ENCODE data around the gene MAG. TPM values are rescaled to one million over a fixed set of nuclear protein-coding genes. Genes with fewer than 3 reads are reported as not detected.

Gene MAG
- total RNA-seq, 1 experiment from 2014 or later, result 0.50 TPM

DNA sequence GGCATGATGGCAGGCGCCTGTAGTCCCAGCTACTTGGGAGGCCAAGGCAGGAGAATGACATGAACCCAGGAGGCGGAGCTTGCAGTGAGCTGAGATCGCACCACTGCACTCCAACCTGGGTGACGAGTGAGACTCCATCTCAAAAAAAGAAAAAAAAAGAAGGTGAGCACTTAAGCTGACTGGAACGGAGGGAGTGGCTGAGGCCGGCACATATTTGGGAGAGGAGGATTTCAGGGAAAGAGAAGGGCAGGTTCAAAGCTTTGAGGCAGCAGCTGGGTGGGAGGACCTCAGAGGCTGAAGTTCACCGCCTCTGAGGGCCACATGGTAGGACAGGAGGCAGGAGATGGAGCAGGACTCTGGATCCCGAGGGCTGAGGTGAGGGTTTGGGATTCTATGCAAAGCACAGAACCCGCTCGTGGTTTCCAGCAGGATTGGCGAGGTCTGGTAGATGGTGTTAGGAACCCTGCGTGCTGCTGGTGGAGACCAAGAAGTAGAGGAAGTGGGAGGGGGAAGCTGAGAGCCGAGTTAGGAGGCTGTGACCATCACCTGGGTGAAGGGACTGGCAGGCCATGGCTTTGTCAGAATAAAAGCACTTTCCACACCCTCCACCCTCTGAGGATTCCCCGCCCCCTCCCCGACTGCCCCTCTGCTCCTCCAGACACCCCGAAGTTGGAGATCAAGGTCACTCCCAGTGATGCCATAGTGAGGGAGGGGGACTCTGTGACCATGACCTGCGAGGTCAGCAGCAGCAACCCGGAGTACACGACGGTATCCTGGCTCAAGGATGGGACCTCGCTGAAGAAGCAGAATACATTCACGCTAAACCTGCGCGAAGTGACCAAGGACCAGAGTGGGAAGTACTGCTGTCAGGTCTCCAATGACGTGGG, 45.4 kb downstream of the MAG start:
- Histone ChIP-seq H3K9me3 (replicated peaks) (no peaks in the 10 kb centered on the region), H3K4me3 (no peak overlapping the region), H3K27ac (no peak overlapping the region), H3K36me3 (no peaks in the 10 kb centered on the region), H3K4me1 (replicated peaks) (no peaks in the 10 kb centered on the region), H3K27me3 (replicated peaks) (no peaks in the 10 kb centered on the region)
- DNase-seq (ENCODE audit: low read depth in 1 of 2, low spot score in 2 of 2), result no peak

DNA sequence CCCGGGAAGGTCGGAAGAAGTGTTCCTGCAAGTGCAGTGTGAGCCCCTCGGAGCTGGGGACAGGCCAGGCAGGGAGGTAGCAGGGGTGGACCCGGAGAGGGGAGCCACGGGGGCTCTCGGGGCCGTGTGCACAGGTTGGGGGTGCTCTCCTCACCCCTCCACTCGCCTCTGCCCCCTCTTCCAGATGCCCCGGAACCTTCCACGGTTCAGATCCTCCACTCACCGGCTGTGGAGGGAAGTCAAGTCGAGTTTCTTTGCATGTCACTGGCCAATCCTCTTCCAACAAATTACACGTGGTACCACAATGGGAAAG, 46.0 kb downstream of the MAG start:
- H3K36me3 ChIP-seq, result no peaks in the 10 kb centered on the region
- H3K27me3 ChIP-seq (replicated peaks), result no peaks in the 10 kb centered on the region
- no peaks in the 10 kb centered on the region for H3K4me1 ChIP-seq (replicated peaks)
- H3K9me3 ChIP-seq (replicated peaks), result no peaks in the 10 kb centered on the region
- H3K4me3 ChIP-seq, result no peak overlapping the region
- no peak for DNase-seq (ENCODE audit: low read depth in 1 of 2, low spot score in 2 of 2)
- no peak overlapping the region for H3K27ac ChIP-seq

DNA sequence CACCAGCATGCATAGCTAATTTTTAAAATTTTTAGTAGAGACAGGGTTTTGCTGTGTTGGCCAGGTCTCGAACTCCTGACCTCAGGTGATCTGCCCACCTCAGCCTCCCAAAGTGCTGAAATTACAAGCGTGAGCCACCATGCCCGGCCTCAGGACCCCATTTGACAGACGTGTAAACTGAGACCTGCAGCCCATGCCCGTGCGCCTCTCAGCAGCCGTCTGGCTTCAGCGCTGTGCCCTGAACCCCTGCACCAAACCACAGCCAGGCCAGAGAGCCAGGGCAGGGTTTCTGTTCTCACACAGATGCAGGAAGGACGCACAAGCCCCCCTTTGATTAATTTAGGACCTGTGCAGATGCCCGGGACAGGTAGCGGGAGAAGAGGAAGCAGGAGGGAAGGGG, 48.5 kb downstream of the MAG start:
- Histone ChIP-seq H3K4me1 (replicated peaks) (no peaks in the 10 kb centered on the region), H3K27me3 (replicated peaks) (no peaks in the 10 kb centered on the region), H3K36me3 (no peaks in the 10 kb centered on the region), H3K27ac (no peak overlapping the region), H3K9me3 (replicated peaks) (no peaks in the 10 kb centered on the region), H3K4me3 (no peak overlapping the region)
- DNase-seq (ENCODE audit: low read depth in 1 of 2, low spot score in 2 of 2), result no peak

DNA sequence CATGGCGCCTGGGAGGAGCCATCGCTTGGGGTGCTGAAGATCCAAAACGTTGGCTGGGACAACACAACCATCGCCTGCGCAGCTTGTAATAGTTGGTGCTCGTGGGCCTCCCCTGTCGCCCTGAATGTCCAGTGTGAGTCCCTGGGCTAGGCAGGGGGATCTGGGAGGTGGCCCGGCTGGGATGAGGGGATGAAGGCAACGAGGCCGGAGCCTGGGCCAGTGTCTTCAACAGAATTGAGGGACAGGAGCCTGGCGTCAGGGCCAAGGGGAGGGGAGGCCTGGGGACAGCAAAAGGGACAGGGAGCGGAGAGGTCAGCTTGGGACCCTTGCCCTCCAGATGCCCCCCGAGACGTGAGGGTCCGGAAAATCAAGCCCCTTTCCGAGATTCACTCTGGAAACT, 49.0 kb downstream of the MAG start:
- Histone ChIP-seq H3K9me3 (replicated peaks) (no peaks in the 10 kb centered on the region), H3K4me3 (no peak overlapping the region), H3K36me3 (no peaks in the 10 kb centered on the region), H3K4me1 (replicated peaks) (no peaks in the 10 kb centered on the region), H3K27ac (no peak overlapping the region), H3K27me3 (replicated peaks) (no peaks in the 10 kb centered on the region)
- DNase-seq (ENCODE audit: low read depth in 1 of 2, low spot score in 2 of 2), result no peak

DNA sequence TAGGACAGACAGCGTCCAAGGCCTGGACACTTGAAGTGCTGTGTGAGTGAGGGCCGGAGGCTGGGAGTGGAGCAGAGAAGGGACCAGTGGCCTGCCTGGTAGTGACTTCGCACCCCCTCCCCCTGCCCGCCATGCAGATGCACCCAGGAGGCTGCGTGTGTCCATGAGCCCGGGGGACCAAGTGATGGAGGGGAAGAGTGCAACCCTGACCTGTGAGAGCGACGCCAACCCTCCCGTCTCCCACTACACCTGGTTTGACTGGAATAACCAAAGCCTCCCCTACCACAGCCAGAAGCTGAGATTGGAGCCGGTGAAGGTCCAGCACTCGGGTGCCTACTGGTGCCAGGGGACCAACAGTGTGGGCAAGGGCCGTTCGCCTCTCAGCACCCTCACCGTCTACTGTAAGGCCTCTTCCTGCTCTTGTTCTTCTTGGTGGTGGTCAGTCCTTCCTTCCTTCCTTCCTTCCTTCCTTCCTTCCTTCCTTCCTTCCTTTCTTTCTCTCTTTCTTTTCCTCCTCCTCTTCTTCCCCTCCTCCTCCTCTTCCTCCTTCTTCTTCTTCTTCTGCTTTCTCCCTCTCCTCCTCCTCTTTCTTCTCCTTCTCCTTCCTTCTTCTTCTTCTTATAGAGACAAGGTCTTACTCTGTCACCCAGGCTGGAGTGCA, 49.7 kb downstream of the MAG start:
- H3K4me1 ChIP-seq (replicated peaks), result no peaks in the 10 kb centered on the region
- no peaks in the 10 kb centered on the region for H3K9me3 ChIP-seq (replicated peaks)
- no peak overlapping the region for H3K27ac ChIP-seq
- DNase-seq (ENCODE audit: low read depth in 1 of 2, low spot score in 2 of 2), result no peak
- H3K4me3 ChIP-seq, result no peak overlapping the region
- no peaks in the 10 kb centered on the region for H3K27me3 ChIP-seq (replicated peaks)
- no peaks in the 10 kb centered on the region for H3K36me3 ChIP-seq

DNA sequence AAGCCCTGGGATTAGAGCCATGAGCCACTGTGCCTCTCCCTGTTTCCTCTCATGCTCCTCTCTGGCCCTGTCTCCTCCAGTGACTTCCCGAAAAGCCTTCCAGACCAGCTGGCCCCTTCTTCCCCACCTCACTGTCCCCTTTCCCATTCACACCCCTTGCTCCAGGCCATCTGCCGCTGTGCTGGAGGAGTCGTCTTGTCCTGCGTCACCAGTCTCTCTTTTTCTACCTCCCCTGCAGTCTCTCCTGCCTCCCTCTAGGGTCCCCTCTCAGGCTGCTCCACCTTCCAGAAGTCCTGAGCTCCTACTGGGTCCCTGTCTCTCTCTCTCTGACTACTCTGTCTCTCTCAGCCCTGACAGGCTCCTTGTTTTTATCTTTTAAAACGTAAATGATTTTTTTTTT, 50.5 kb downstream of the MAG start:
- H3K27ac ChIP-seq, result no peak overlapping the region
- no peak for DNase-seq (ENCODE audit: low read depth in 1 of 2, low spot score in 2 of 2)
- H3K4me1 ChIP-seq (replicated peaks), result no peaks in the 10 kb centered on the region
- no peak overlapping the region for H3K4me3 ChIP-seq
- no peaks in the 10 kb centered on the region for H3K36me3 ChIP-seq
- no peaks in the 10 kb centered on the region for H3K27me3 ChIP-seq (replicated peaks)
- no peaks in the 10 kb centered on the region for H3K9me3 ChIP-seq (replicated peaks)

DNA sequence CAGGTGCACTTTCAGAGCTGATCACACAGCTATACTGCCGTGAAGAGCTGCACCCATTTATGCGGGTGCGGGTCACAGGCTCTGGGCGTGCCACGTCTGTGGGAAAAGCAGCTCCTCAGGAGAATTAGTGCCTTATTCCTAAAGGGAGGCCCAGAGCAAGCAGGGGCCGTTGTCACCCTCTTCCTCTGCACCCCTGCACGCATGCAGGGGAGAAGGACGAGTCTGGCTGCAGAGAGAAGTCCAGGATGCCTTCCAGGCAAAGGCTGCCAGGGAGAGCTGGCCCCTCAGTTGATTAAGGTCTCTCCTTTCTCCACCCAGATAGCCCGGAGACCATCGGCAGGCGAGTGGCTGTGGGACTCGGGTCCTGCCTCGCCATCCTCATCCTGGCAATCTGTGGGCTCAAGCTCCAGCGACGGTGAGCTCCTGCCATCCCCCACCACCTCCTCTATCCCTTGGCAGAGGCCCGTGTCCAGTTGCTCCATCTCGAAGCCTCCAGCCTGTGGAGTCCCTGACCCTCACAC, 52.6 kb downstream of the MAG start:
- Histone ChIP-seq H3K4me1 (replicated peaks) (no peaks in the 10 kb centered on the region), H3K9me3 (replicated peaks) (no peaks in the 10 kb centered on the region), H3K27me3 (replicated peaks) (no peaks in the 10 kb centered on the region), H3K4me3 (no peak overlapping the region), H3K27ac (no peak overlapping the region), H3K36me3 (no peaks in the 10 kb centered on the region)
- no peak for DNase-seq (ENCODE audit: low read depth in 1 of 2, low spot score in 2 of 2)

DNA sequence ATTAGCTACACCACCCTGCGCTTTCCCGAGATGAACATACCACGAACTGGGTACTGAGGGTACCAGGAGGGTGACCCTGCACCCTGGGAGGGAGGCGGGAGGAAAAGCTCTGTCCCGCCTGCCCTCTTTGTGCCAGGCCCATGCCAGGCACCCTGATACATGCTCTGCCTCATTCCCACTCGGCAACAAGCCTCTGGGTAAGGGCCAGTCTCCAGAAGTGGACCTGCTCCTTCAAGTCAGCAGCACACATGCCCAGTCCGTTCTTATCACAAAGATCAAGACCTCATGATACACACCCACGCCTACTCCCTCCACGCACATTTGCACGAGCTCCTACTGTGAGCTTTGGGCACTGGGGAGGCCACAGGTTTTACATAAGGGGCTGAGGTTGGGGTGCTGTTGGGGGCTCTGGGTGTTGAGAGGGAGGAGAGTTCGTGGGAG, 53.7 kb downstream of the MAG start:
- Histone ChIP-seq H3K36me3 (no peaks in the 10 kb centered on the region), H3K27me3 (replicated peaks) (peaks cover 5% of the 10 kb centered on the region; the same call in 1 of the 2 replicates), H3K4me3 (no peak overlapping the region), H3K27ac (no peak overlapping the region), H3K4me1 (replicated peaks) (no peaks in the 10 kb centered on the region), H3K9me3 (replicated peaks) (no peaks in the 10 kb centered on the region)
- no peak for DNase-seq (ENCODE audit: low read depth in 1 of 2, low spot score in 2 of 2)

DNA sequence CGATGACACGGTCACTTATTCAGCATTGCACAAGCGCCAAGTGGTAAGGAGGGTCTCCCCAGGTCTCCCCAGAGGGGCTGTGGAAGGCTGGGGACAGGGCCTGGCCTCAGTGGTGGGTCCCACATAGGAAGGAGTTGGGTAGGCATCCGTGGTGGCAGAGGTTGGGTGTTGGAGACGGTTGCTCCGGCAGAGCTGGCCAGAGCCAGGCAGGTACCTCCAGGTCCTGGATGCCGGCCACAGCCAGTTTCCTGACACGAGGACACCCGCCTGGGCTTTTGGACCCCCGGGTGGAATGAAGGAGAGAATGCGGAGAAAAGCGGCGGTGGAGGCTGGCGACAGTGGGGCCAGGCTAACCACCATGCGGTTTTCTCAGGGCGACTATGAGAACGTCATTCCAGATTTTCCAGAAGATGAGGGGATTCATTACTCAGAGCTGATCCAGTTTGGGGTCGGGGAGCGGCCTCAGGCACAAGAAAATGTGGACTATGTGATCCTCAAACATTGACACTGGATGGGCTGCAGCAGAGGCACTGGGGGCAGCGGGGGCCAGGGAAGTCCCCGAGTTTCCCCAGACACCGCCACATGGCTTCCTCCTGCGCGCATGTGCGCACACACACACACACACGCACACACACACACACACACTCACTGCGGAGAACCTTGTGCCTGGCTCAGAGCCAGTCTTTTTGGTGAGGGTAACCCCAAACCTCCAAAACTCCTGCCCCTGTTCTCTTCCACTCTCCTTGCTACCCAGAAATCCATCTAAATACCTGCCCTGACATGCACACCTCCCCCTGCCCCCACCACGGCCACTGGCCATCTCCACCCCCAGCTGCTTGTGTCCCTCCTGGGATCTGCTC, 54.5 kb downstream of the MAG start:
- H3K4me1 ChIP-seq (replicated peaks), result no peaks in the 10 kb centered on the region
- H3K9me3 ChIP-seq (replicated peaks), result no peaks in the 10 kb centered on the region
- H3K36me3 ChIP-seq, result no peaks in the 10 kb centered on the region
- H3K4me3 ChIP-seq, result no peak overlapping the region
- no peak overlapping the region for H3K27ac ChIP-seq
- no peak for DNase-seq (ENCODE audit: low read depth in 1 of 2, low spot score in 2 of 2)
- peaks cover 5% of the 10 kb centered on the region; the same call in 1 of the 2 replicates for H3K27me3 ChIP-seq (replicated peaks)

DNA sequence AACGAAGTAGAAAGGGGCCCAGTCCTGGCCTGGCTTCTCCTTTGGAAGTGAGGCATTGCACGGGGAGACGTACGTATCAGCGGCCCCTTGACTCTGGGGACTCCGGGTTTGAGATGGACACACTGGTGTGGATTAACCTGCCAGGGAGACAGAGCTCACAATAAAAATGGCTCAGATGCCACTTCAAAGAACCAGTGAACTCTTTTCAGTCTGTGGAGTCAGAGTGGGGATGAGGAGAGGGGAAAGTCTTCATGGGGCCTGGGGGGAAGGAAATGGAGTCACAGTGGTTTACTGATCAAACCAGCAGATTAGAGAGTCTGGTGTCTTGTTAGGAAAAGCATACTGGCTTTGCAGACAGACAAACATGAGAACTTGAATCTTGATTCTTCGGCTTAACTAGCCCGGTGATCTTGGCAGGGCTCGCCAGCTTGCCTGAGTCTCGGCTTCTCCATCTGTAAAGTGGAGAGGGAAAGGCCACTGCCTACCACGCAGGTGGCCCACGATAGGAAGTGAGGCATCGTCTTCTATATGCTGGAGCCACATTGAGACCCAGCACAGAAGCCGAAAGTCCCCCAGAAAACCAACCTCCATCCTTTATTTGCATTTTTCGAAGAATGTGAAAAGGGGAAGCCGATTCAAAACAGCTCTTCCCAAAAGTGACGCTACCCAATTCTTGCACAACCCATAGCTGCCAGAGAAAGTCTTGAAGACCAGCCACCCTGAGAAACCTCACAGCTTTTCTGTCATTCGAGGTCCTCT, 55.4 kb downstream of the MAG start, which contains the start of gene FFAR1:
Gene FFAR1 (plus strand): TSS at position 732 of the 759 bp plus-strand sequence. CDS start 3,650 bp downstream, outside the sequence.
- Histone ChIP-seq H3K9me3 (replicated peaks) (no peaks in the 10 kb centered on the region), H3K36me3 (no peaks in the 10 kb centered on the region), H3K4me3 (no peak within 1 kb of the TSS), H3K4me1 (replicated peaks) (no peaks in the 10 kb centered on the region), H3K27me3 (replicated peaks) (peaks cover 5% of the 10 kb centered on the region; the same call in 1 of the 2 replicates), H3K27ac (no peak within 1 kb of the TSS)
- no peak for DNase-seq (ENCODE audit: low read depth in 1 of 2, low spot score in 2 of 2)

DNA sequence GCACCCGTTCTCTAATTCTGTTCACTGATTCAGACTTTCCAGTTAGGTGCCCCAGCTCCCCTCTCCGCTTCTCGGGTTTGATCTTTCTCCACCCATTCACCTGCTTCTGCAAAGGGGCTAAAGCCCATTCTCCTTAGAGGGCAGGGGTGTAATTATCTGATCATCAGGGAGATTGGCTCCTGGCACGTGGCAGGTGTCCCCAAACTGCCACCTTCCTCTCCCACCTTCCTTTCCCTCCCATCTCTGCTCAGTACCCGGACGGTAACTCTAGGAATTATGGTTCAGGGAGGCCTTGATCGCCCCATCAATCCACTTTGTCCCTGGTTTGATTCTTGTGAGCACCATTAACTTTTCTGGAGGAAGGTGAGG, 56.0 kb downstream of the MAG start:
- H3K9me3 ChIP-seq (replicated peaks), result no peaks in the 10 kb centered on the region
- no peak overlapping the region for H3K4me3 ChIP-seq
- no peak for DNase-seq (ENCODE audit: low read depth in 1 of 2, low spot score in 2 of 2)
- H3K4me1 ChIP-seq (replicated peaks), result no peaks in the 10 kb centered on the region
- peaks cover 5% of the 10 kb centered on the region; the same call in 1 of the 2 replicates for H3K27me3 ChIP-seq (replicated peaks)
- H3K36me3 ChIP-seq, result no peaks in the 10 kb centered on the region
- H3K27ac ChIP-seq, result no peak overlapping the region

DNA sequence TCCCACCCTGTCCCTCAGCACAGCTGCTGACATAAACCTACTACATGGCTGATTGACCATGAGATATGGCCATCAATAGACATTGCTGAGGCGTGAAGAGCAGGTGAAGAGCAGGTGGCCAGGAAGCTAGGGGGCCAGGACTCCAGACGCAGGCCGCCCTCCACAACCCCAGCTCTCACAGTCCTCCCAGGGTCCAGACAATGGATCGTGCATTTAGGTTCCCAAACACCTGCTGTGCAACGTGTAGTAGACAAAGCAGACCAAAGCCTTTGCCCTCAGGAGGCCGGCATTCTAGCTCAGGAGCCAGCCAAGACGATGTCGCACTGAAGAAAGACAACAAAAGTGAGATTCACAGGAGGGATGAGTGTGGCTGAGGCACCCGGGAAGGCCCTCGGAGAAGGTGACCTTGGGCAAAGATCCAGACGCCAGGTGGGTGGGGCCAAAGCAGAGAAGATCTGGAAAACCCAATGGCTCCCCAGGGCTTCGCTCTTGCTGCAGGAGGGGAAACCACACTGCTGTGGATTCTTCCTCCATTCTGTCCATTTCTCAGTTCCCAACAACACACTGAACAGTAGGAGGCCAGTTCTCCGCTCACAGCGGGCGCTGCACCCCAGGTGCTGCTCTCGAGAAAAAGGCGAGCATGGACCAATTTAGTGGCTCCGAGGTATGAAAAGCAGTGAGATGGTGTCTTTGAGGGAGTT, 57.1 kb downstream of the MAG start:
- H3K27me3 ChIP-seq (replicated peaks), result peaks cover 11% of the 10 kb centered on the region
- DNase-seq (ENCODE audit: low read depth in 1 of 2, low spot score in 2 of 2), result no peak

More for the DNA sequence above, 57.1 kb downstream of the MAG start:
- Histone ChIP-seq H3K36me3 (no peaks in the 10 kb centered on the region), H3K4me3 (no peak overlapping the region), H3K9me3 (replicated peaks) (no peaks in the 10 kb centered on the region), H3K27ac (no peak overlapping the region), H3K4me1 (replicated peaks) (no peaks in the 10 kb centered on the region)

Data from SJSA1 (cell line).